Heart right ventricle (tissue), 16 donors: ENCODE measurements around the gene TMEM51. TPM values are rescaled to one million over a fixed set of nuclear protein-coding genes. Genes with fewer than 3 reads are reported as not detected.
A peak's percentile ranks its signal among the peaks of the same experiment; 100 is the strongest.

Experiments
- ATAC-seq, 8 donors: fragments of 200-7000 bp; cut with Tn5 transposase; one replicate each; pipeline ENCODE4 v1.9.1; 2020; ENCODE audit warnings: mild to moderate bottlenecking in 8 of 8, moderate library complexity in 8 of 8, moderate number of reproducible peaks in 1 of 8
- DNase-seq, 2 donors: peaks; one replicate each; pipeline ENCODE4 v3.0.0-alpha.2; 2020
- H3K27ac ChIP-seq, 10 donors: fragments of 200-600 bp; sonication (generic) in 2 of 10; one replicate each; pipeline versions ENCODE4 v1.5.0 to v1.8.0; 2020 to 2022; ENCODE audit warnings: mild to moderate bottlenecking in 3 of 10
- H3K27me3 ChIP-seq, 7 donors: fragments of 200-600 bp; one replicate each; pipeline ENCODE4 v1.8.0; 2021 to 2022; ENCODE audit warnings: mild to moderate bottlenecking in 2 of 7
- H3K36me3 ChIP-seq, 9 donors: fragments of 200-600 bp; sonication (generic) in 1 of 9; one replicate each; pipeline versions ENCODE4 v1.5.0 to v1.8.0; 2020 to 2022; ENCODE audit warnings: mild to moderate bottlenecking in 2 of 9
- H3K4me1 ChIP-seq, 9 donors: fragments of 200-600 bp; sonication (generic) in 1 of 9; one replicate each; pipeline versions ENCODE4 v1.5.0 to v1.8.0; 2020 to 2022; ENCODE audit warnings: mild to moderate bottlenecking in 4 of 9
- H3K4me3 ChIP-seq, 10 donors: fragments of 200-600 bp; sonication (generic) in 2 of 10; one replicate each; pipeline versions ENCODE4 v1.5.0 to v1.8.0; 2020 to 2022; ENCODE audit warnings: mild to moderate bottlenecking in 7 of 10, moderate library complexity in 2 of 10
- H3K9me3 ChIP-seq, 11 donors: fragments of 200-600 bp in 10 of 11; sonication (generic) in 2 of 11; one replicate each; pipeline versions ENCODE4 v1.5.0 to v1.8.0; 2013 to 2022; ENCODE audit warnings: mild to moderate bottlenecking in 2 of 11, control low read depth in 1 of 11, moderate library complexity in 1 of 11
- WGBS, 2 donors: extraction: QIAGEN DNeasy Blood & Tissue Kit; methylation state at CpG; one replicate each; pipeline ENCODE4 v1.1.7; 2013; ENCODE audit warnings: inconsistent platforms in 1 of 2; 5-methylcytosine and 5-hydroxymethylcytosine counted together
- intact Hi-C, 10 donors: fragments of 100-400 bp; cut with DNase I; formaldehyde crosslinking; loops; one replicate each; pipeline versions ENCODE4 v1.11.1 to v1.14.2; 2022
- polyA plus RNA-seq, 2 donors: library from polyadenylated mRNA; stranded (reverse); fragments of 200-250 nt; gene quantifications; one replicate each; pipeline ENCODE4 v1.2.3, GENCODE V29; 2013
- total RNA-seq, 10 donors: library from RNA; stranded (reverse); fragmentation: NEBNext Ultra II Directional in 3 of 10; extraction: Animal tissue kit (Norgen Biotek cat#: 25700) in 3 of 10; gene quantifications; one replicate each; pipeline versions ENCODE4 v1.2.1 to v1.2.4, GENCODE V29; 2021 to 2023
- TF ChIP-seq, protein P1 (sequence below), 9 donors: fragments of 200-600 bp; sonication (generic) in 2 of 9; IDR thresholded peaks; one replicate each; pipeline versions ENCODE4 v1.5.0 to v1.8.0; 2021 to 2022; ENCODE audit warnings: antibody characterized with exemption in 9 of 9, mild to moderate bottlenecking in 5 of 9, moderate library complexity in 1 of 9
- donor health status: Arrhythmogenic right ventricular cardiomyopathy.
- donor health status: ischemic (EF 13 %, LVEDD 7.1; RV severe dilation, severe dysfunction).
- donor health status: healthy with polysubstance abuse.
- donor health status: DM: no; HTN: yes; CAD: no.
- donor health status: DM: no; HTN: no; CAD: no.
- donor health status: ischemic (EF 25% LVEDD 6.9; RV normal size, moderate dysfunction).
- donor health status: ischemic (EF 25% LVEDD 5.7; RV mildly dilated, moderate dysfunction).
- donor health status: healthy.
- donor health status: DM: yes; HTN: yes; CAD: no.
- donor health status: Ischemic cardiomyopathy.
- donor health status: ischemic (EF 35%, LVEDD 5.7; RV mildly dilated, moderate dysfunction).
- donor health status: nonischemic (EF 11% LVEDD 7.7; RV severe dilation, severe dysfunction).
- donor health status: DM: yes; HTN: yes; CAD: no.
- donor health status: PGD.
- donor health status: ischemic (EF 29% LVEDD 5.4; RV normal size, mild dysfunction).
- donor health status: nonischemic (EF 23%, LVEDD 6.1; RV moderate dilation, normal function).

The TMEM51 gene
- total and polyA plus RNA-seq, 12 donors: 2.0 to 9.5 (median 3.2) TPM

DNA sequence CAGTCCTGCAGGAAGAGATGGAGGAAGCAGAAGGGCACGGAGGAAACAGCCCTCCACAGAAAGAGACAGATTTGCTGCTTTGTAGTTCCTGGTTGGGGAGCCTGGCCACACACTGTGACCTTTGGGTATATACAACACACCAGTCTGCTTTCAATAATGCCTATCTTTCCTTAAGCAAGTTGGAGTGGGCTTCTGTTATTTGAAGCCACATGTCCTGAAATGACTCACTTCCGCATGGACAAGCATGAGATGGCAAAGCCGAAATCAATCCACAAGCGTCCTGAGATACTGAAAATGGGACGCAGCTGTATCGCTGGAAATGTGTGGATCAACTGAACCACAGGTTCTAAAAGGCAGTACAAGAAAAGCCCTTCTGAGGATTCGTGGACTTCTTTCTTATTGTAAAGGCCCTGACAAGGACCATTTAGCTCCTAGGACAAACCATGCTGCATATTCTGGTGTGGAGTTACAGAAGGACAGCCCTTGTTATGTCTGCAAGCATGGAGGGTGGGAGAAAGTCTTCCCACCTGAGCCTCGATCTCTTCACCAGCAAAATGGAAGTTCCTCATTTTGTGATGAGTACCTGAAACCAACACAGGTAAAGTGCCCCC is 70.8 kb downstream of the TMEM51 start:
- 92% methylated on average over 8 of the region's 8 CpGs for WGBS, 2 donors
- peaks cover 0 to 25% (median 15%) of the 10 kb centered on the region in 9 donors for H3K4me1 ChIP-seq
- DNase-seq: no peak
- ATAC-seq: peak in 3 of 8 donors; percentile 23 to 36 (median 32)
- H3K27me3 ChIP-seq: no peaks in the 10 kb centered on the region
- no peaks in the 10 kb centered on the region for H3K9me3 ChIP-seq
- TF ChIP-seq, protein P1, sequence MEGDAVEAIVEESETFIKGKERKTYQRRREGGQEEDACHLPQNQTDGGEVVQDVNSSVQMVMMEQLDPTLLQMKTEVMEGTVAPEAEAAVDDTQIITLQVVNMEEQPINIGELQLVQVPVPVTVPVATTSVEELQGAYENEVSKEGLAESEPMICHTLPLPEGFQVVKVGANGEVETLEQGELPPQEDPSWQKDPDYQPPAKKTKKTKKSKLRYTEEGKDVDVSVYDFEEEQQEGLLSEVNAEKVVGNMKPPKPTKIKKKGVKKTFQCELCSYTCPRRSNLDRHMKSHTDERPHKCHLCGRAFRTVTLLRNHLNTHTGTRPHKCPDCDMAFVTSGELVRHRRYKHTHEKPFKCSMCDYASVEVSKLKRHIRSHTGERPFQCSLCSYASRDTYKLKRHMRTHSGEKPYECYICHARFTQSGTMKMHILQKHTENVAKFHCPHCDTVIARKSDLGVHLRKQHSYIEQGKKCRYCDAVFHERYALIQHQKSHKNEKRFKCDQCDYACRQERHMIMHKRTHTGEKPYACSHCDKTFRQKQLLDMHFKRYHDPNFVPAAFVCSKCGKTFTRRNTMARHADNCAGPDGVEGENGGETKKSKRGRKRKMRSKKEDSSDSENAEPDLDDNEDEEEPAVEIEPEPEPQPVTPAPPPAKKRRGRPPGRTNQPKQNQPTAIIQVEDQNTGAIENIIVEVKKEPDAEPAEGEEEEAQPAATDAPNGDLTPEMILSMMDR (IDR thresholded peaks at IDR 0.05): no peak
- intact Hi-C loops: no loop called here
- no peak overlapping the region for H3K4me3 ChIP-seq
- peak overlapping the region in 2 of 10 donors; percentile 21 to 31 for H3K27ac ChIP-seq
- H3K36me3 ChIP-seq: peaks cover 0 to 13% (median 0%) of the 10 kb centered on the region in 9 donors

DNA sequence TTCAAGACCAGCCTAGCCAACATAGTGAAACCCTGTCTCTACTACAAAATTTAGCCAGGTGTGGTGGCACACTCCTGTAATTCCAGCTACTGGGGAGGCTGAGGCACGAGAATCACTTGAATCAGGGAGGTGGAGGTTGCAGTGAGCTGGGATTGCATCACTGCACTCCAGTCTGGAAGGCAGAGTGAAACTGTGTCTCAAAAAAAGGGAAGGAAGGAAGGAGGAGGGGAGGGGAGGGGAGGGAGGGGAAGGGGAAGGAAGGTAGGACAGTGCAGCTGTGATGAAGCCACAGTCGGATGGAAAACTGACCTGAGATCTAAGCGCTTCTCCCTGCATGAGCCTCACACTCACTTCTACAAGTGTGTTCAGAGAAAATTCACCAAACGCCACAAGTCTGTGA is 71.4 kb downstream of the TMEM51 start:
- WGBS, 2 donors: 79 to 80% methylated on average over 4 of the region's 4 CpGs
- Histone ChIP-seq H3K4me3 (no peak overlapping the region), H3K9me3 (no peaks in the 10 kb centered on the region), H3K36me3 (peaks cover 0 to 7% (median 0%) of the 10 kb centered on the region in 9 donors), H3K27me3 (no peaks in the 10 kb centered on the region), H3K27ac (peak overlapping the region in 3 of 10 donors; percentile 21 to 35 (median 31)), H3K4me1 (peaks cover 0 to 25% (median 15%) of the 10 kb centered on the region in 9 donors)
- ATAC-seq (no peak), DNase-seq (no peak)
- intact Hi-C loops: no loop called here
- TF ChIP-seq, protein P1 (IDR thresholded peaks at IDR 0.05): no peak

DNA sequence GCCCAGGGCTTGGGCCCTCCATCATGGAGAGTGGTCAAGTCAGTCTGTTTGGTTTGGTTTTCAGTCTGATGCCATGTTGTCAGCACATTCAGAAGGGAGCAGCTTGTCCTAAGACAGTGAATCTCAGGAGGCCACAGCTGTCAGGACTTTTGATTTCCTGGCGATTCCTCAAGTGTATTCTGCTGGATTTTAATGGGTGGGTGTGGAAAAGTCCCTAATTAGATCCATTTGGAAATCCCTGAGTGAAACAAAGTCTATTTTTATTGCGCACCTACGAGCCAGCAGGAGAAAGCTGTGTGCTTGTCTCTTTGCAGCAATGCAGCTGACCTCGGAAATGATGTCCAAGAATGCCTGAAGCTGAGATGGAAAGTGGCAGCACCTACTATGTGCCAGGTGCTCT is 71.9 kb downstream of the TMEM51 start:
- Histone ChIP-seq H3K4me1 (peaks cover 0 to 25% (median 15%) of the 10 kb centered on the region in 9 donors), H3K4me3 (no peak overlapping the region), H3K36me3 (peaks cover 0 to 2% (median 0%) of the 10 kb centered on the region in 9 donors), H3K27me3 (no peaks in the 10 kb centered on the region), H3K27ac (peak overlapping the region in 2 of 10 donors; percentile 31 to 35), H3K9me3 (no peaks in the 10 kb centered on the region)
- intact Hi-C loops: no loop called here
- peak in 3 of 8 donors; percentile 33 to 50 (median 36) for ATAC-seq
- 47 to 64% methylated on average over 4 of the region's 4 CpGs for WGBS, 2 donors
- no peak for DNase-seq
- TF ChIP-seq, protein P1 (IDR thresholded peaks at IDR 0.05): no peak

DNA sequence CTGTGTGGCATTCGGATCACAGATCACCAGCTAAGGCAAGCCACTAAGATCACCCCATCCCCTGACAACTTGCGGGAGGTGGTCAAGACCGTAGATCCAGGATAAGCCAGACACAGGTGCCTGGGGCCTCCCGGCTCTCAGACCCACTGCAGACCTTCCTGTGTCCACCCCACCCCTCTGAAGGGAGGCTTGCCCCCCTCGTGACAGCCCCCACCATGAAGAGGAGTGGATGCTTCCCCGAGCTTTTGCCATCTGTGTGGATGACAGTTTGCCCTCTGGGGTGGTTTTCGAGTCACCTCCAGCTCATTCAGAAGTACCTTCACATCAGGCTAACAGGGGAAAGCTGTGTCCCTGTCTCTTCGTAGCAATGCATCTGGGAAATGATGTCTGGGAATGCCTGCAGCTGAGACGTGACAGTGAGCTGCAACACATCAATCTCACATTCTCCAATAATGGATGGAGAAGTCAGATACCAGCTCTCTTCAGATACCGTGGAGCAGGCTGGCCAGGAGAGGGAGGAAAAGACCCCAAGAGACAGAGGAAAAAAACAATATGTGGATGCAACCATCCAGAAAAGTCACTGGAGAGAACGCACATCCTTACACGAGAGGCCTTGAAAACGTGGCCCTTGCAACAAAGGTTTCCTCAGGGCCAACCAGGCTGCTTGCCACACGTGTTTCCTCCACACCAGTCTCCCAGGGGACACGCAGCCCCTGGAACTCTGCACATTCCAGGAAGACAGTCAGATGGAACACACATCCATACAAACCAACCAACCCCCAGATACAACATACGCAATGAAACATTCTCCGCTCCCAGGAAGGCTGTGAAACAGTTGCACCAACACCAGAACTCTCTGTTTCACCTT is 73.1 kb downstream of the TMEM51 start:
- Histone ChIP-seq H3K36me3 (no peaks in the 10 kb centered on the region), H3K4me3 (no peak overlapping the region), H3K27me3 (no peaks in the 10 kb centered on the region), H3K9me3 (no peaks in the 10 kb centered on the region), H3K4me1 (peaks cover 0 to 25% (median 15%) of the 10 kb centered on the region in 9 donors), H3K27ac (peak overlapping the region in 1 of 10 donors; percentile 27)
- TF ChIP-seq, protein P1 (IDR thresholded peaks at IDR 0.05): no peak
- 55 to 59% methylated on average over 17 of the region's 17 CpGs for WGBS, 2 donors
- DNase-seq (no peak), ATAC-seq (peak in 2 of 8 donors; percentile 28 to 39)
- intact Hi-C loops: no loop called here
